ENCODE results near the gene BAX.

Gene BAX

GRCh38 chr19:48963371-48964204 is 8.9 kb downstream of the BAX start:
- Mint-ChIP-seq H3K36me3 (ENCODE audit: low read depth) (peaks cover 38% of the 10 kb centered on the region), H3K27ac (peak overlapping the region; percentile 98), H3K4me3 (peak overlapping the region; percentile 97), H3K27me3 (no peaks in the 10 kb centered on the region), H3K4me1 (peaks cover 64% of the 10 kb centered on the region), H3K9me3 (no peaks in the 10 kb centered on the region)
- peak; percentile 89 for DNase-seq
- peak; percentile 44 for ATAC-seq

- Mint-ChIP-seq H3K4me1 (peaks cover 62% of the 10 kb centered on the region), H3K4me3 (peak overlapping the region; percentile 97), H3K36me3 (ENCODE audit: low read depth) (peaks cover 36% of the 10 kb centered on the region), H3K27ac (peak overlapping the region; percentile 98), H3K27me3 (no peaks in the 10 kb centered on the region), H3K9me3 (no peaks in the 10 kb centered on the region)
- no peak for ATAC-seq
- DNase-seq, result no peak
Observed at GRCh38 chr19:48964205-48965039, 9.7 kb downstream of the BAX start.

- Mint-ChIP-seq H3K27ac (peak within 1 kb of the TSS; percentile 98), H3K4me1 (peaks cover 62% of the 10 kb centered on the region), H3K4me3 (peak within 1 kb of the TSS; percentile 97), H3K36me3 (ENCODE audit: low read depth) (peaks cover 40% of the 10 kb centered on the region), H3K9me3 (no peaks in the 10 kb centered on the region), H3K27me3 (no peaks in the 10 kb centered on the region)
- ATAC-seq, result peak; percentile 59
- peak; percentile 95 for DNase-seq
Observed at GRCh38 chr19:48965040-48965805, 10.5 kb downstream of the BAX start, which contains the start of gene FTL. Gene FTL, plus strand, starts transcription at chr19:48965309. Its CDS starts 199 bp downstream, at chr19:48965508.

GRCh38 chr19:48965806-48966540 is 11.3 kb downstream of the BAX start:
- no peaks in the 10 kb centered on the region for H3K27me3 Mint-ChIP-seq
- peaks cover 40% of the 10 kb centered on the region for H3K36me3 Mint-ChIP-seq (ENCODE audit: low read depth)
- peaks cover 63% of the 10 kb centered on the region for H3K4me1 Mint-ChIP-seq
- peak; percentile 85 for DNase-seq
- H3K4me3 Mint-ChIP-seq, result peak overlapping the region; percentile 97
- peak overlapping the region; percentile 98 for H3K27ac Mint-ChIP-seq
- no peaks in the 10 kb centered on the region for H3K9me3 Mint-ChIP-seq
- peak; percentile 20 for ATAC-seq

- H3K27me3 Mint-ChIP-seq, result no peaks in the 10 kb centered on the region
- ATAC-seq, result no peak
- no peak for DNase-seq
- peaks cover 37% of the 10 kb centered on the region for H3K36me3 Mint-ChIP-seq (ENCODE audit: low read depth)
- peaks cover 59% of the 10 kb centered on the region for H3K4me1 Mint-ChIP-seq
- peak overlapping the region; percentile 97 for H3K4me3 Mint-ChIP-seq
- H3K9me3 Mint-ChIP-seq, result no peaks in the 10 kb centered on the region
- peak overlapping the region; percentile 98 for H3K27ac Mint-ChIP-seq
Observed at GRCh38 chr19:48966541-48967345, 12.1 kb downstream of the BAX start.

GRCh38 chr19:48967346-48968178 is 12.9 kb downstream of the BAX start:
- Mint-ChIP-seq H3K4me3 (peak overlapping the region; percentile 97), H3K27ac (peak overlapping the region; percentile 98), H3K9me3 (no peaks in the 10 kb centered on the region), H3K36me3 (ENCODE audit: low read depth) (peaks cover 37% of the 10 kb centered on the region), H3K27me3 (no peaks in the 10 kb centered on the region), H3K4me1 (peaks cover 51% of the 10 kb centered on the region)
- DNase-seq (no peak), ATAC-seq (no peak)

- no peak for ATAC-seq
- Mint-ChIP-seq H3K4me1 (peaks cover 47% of the 10 kb centered on the region), H3K36me3 (ENCODE audit: low read depth) (peaks cover 41% of the 10 kb centered on the region), H3K4me3 (peak overlapping the region; percentile 97), H3K27ac (peak overlapping the region; percentile 98), H3K27me3 (no peaks in the 10 kb centered on the region), H3K9me3 (no peaks in the 10 kb centered on the region)
- DNase-seq, result no peak
Observed at GRCh38 chr19:48968179-48968661, 13.5 kb downstream of the BAX start.

- peaks cover 41% of the 10 kb centered on the region for H3K36me3 Mint-ChIP-seq (ENCODE audit: low read depth)
- ATAC-seq (no peak), DNase-seq (no peak)
- no peaks in the 10 kb centered on the region for H3K27me3 Mint-ChIP-seq
- H3K27ac Mint-ChIP-seq, result no peak overlapping the region
- H3K4me3 Mint-ChIP-seq, result no peak overlapping the region
- peaks cover 41% of the 10 kb centered on the region for H3K4me1 Mint-ChIP-seq
- no peaks in the 10 kb centered on the region for H3K9me3 Mint-ChIP-seq
Observed at GRCh38 chr19:48968813-48969218, 14.1 kb downstream of the BAX start.

GRCh38 chr19:48969276-48970138 is 14.8 kb downstream of the BAX start:
- DNase-seq (no peak), ATAC-seq (no peak)
- Mint-ChIP-seq H3K27me3 (no peaks in the 10 kb centered on the region), H3K9me3 (no peaks in the 10 kb centered on the region), H3K36me3 (ENCODE audit: low read depth) (peaks cover 45% of the 10 kb centered on the region), H3K27ac (no peak overlapping the region), H3K4me3 (no peak overlapping the region), H3K4me1 (peaks cover 34% of the 10 kb centered on the region)

- Mint-ChIP-seq H3K36me3 (ENCODE audit: low read depth) (peaks cover 44% of the 10 kb centered on the region), H3K27ac (no peak overlapping the region), H3K9me3 (no peaks in the 10 kb centered on the region), H3K4me1 (peaks cover 27% of the 10 kb centered on the region), H3K4me3 (no peak overlapping the region), H3K27me3 (no peaks in the 10 kb centered on the region)
- ATAC-seq (no peak), DNase-seq (no peak)
Observed at GRCh38 chr19:48970139-48970766, 15.6 kb downstream of the BAX start.

- peak; percentile 81 for ATAC-seq
- Mint-ChIP-seq H3K36me3 (ENCODE audit: low read depth) (peaks cover 37% of the 10 kb centered on the region), H3K4me1 (peaks cover 20% of the 10 kb centered on the region), H3K9me3 (no peaks in the 10 kb centered on the region), H3K27ac (peak overlapping the region; percentile 56), H3K4me3 (no peak overlapping the region), H3K27me3 (no peaks in the 10 kb centered on the region)
- peak; percentile 90 for DNase-seq
Observed at GRCh38 chr19:48970923-48971395, 16.3 kb downstream of the BAX start.

Data from activated naive CD8-positive, alpha-beta T cell treated with anti-CD3 and anti-CD28 coated beads, Interleukin-2, amount 50 U/mL, for 24 hours (primary cell).